MM.1S (cell line): ENCODE measurements around the gene CD6.

ENCODE experiments used
- EZH2 ChIP-seq: fragments of 300-600 bp; sonication (generic); optimal IDR thresholded peaks from 2 replicates; pipeline ENCODE3; 2017; ENCODE audit warnings: low read depth, mild to moderate bottlenecking, antibody characterized with exemption, low read length, mixed read lengths
- EZH2phosphoT487 ChIP-seq: fragments of 300-600 bp; sonication (generic); IDR thresholded peaks from 2 replicates; pipeline ENCODE4 v1.6.1; 2018; ENCODE audit warnings: antibody characterized with exemption, low read length
- TF ChIP-seq, protein P1 (sequence below): fragments of 300-600 bp; sonication (generic); IDR thresholded peaks from 2 replicates; pipeline ENCODE4 v1.5.1; 2016; ENCODE audit warnings: antibody characterized with exemption, low read length, mixed read lengths

DNA sequence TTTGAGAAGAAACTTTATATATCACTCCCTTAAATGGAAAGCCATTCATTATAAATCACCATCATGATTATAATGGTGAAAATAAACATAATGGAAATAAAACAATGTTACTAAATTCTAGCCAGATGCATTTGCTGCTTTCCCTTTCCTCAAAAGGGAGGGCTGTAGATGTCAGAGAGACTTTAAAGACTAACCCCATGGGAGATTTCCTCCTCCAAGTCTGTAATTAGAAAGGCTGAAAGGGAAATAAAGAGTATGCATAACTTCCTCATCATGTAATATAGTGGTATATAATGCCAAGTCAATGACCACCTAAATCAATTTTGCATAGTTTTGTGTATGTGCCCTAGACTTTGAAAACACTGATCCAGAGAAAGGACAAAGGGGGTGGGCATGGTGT is 6.4 kb downstream of the CD6 start:
- TF ChIP-seq, protein P1, sequence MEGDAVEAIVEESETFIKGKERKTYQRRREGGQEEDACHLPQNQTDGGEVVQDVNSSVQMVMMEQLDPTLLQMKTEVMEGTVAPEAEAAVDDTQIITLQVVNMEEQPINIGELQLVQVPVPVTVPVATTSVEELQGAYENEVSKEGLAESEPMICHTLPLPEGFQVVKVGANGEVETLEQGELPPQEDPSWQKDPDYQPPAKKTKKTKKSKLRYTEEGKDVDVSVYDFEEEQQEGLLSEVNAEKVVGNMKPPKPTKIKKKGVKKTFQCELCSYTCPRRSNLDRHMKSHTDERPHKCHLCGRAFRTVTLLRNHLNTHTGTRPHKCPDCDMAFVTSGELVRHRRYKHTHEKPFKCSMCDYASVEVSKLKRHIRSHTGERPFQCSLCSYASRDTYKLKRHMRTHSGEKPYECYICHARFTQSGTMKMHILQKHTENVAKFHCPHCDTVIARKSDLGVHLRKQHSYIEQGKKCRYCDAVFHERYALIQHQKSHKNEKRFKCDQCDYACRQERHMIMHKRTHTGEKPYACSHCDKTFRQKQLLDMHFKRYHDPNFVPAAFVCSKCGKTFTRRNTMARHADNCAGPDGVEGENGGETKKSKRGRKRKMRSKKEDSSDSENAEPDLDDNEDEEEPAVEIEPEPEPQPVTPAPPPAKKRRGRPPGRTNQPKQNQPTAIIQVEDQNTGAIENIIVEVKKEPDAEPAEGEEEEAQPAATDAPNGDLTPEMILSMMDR, result no peak
- TF ChIP-seq EZH2, result no peak
- no peak for TF ChIP-seq EZH2phosphoT487
